NOMO-1 (cell line): ENCODE measurements around the gene CLUH.

Source experiments
- DNase-seq, 2 experiments: peaks; one replicate each; lab custom pipeline; 2025; ENCODE audit not compliant: unreplicated experiment in 2 of 2; lab: John Stamatoyannopoulos, UW

CLUH gene

DNA sequence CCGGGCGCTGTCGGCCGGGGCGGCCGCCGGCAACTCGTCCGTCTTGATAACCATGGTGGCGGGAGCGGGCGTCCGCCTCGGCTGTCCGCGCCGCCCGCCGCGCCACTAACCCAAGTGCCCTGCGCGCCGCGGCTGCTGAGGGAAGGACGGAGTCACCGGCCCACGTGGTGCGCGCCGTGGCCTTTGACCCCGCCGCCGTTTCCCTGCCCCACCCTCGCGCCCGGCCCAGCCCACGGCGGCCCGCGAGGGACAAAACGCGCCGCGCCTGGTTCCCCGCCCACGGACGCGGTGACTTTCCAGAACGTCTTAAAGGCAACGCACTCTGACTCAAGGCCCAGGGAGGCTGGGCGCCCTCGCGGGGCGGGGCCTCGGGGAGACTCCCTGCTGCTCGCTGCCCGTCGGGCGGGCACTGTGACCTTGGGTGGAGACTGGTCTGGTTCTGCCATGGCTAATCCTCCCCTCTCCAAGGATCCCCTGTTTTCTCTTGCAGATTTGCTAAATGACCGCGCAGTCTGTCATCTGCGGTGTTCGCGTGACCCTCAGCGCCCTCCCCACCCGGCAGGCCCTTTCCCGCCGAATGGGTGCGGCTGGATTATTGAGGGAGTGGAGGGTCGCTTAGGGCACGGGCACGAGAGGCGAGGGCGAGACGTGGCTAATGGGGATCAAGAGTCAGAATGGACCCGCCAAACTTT is at the start of gene CLUH:
Gene CLUH (minus strand): TSS at position 157 of the 692 bp plus-strand sequence. CDS start 103 bp downstream, at position 54.
- DNase-seq, result peak; percentile 90 to 97

DNA sequence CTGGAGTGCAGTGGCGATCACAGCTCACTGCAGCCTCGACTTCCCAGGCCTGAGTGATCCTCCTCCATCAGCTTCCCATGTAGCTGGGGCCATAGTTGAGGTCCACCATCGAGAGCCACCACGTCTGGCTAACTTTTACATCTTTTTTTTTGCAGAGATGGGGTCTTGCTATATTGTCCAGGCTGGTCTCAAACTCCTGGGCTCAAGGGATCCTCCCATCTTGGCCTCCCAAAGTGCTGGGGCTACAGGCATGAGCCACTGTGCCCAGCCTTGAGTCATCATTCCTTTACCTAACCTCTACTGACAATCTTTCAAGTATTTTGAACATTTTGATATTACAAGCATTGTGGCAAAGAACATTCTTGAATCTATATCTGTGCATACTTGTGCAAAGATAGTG is 47.3 kb upstream of the CLUH start:
- DNase-seq, result no peak

- DNase-seq, result no peak
Measured at GRCh38 chr17:2755891-2756724, 44.5 kb upstream of the CLUH start.

GRCh38 chr17:2751491-2751890 is 39.9 kb upstream of the CLUH start:
- no peak for DNase-seq

GRCh38 chr17:2750721-2751120 is 39.2 kb upstream of the CLUH start:
- DNase-seq, result no peak

GRCh38 chr17:2749784-2750181 is 38.2 kb upstream of the CLUH start:
- peak; percentile 54 to 69 for DNase-seq

DNA sequence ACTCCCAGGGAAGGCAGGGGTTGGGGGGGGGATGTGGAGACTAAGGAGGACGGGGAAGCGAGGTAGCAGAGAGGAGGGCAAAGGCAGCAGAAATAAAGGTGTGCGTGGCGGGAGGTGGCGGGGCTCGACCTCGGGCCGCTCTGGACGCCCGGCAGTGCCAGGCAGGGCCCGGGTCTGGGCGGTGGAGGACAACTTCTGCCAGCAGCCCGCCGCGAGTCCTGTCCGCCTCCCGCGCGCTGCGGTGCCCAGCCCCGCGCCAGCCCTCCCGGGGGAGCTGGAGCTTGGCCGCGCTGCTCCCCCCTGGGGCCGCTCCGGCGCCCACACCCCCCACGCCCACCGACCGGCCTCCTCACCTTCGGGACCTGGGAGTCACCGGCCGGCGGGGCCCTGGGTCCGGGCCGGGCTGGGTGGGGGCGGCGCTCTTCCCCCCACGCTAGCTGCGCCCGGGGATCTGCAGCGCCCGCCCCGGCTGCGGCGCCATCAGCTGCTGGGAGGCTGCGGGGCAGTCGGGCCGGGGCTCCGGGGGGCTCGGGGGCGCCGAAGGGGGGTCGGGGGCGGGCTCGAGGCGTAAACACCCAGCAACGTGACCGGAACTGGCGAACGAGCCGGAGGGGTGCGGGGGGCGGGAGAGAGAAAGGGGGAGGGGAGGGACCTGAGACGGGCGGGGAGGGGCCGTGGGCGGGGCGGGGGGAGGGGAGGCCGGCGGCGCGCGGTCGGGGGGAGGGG is 37.7 kb upstream of the CLUH start, which contains the start of gene CCDC92B:
Gene CCDC92B (minus strand): TSS at position 595 of the 726 bp plus-strand sequence. CDS start 14,507 bp downstream, outside the sequence.
- DNase-seq, result no peak

GRCh38 chr17:2745317-2746037 is 33.9 kb upstream of the CLUH start:
- no peak for DNase-seq

DNA sequence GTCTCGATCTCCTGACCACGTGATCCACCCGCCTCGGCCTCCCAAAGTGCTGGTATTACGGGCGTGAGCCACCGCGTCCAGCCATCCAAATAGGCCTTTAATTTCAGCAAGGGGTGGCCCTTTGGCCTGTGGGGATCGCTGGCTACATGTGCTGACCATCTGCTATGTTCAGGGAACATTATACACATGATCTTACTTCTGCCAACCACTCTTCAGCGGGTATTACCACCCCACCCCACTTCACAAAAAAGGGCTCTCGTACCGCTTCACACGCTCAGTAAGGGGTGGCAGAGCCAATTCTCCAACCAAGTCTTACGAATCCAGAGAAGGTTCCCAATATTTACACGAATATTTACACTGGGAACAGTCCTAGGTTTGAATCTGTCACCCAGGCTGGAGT is 26.1 kb upstream of the CLUH start:
- no peak for DNase-seq

DNA sequence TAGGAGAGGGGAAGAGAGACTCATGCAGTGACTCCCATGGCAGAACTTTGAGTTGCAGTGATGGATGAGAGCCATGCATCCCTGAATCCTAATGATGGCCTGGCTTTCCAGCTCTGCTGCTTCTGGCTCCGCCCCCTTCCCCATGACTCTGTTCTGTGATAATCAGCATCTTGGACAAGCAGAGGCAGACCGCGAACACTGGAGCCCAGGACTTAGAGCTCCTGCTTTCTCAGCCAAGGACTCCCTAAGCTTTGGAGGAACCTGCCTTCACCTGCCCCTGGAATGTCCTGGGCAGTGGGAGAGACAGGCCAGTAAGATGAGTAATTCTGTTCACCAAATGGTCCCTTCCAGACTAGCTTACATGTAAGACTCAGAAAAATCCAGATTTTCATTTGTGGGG is 25.4 kb upstream of the CLUH start:
- DNase-seq, result no peak

GRCh38 chr17:2735896-2736295 is 24.3 kb upstream of the CLUH start:
- DNase-seq, result no peak

GRCh38 chr17:2734939-2735338 is 23.4 kb upstream of the CLUH start:
- DNase-seq, result no peak

DNA sequence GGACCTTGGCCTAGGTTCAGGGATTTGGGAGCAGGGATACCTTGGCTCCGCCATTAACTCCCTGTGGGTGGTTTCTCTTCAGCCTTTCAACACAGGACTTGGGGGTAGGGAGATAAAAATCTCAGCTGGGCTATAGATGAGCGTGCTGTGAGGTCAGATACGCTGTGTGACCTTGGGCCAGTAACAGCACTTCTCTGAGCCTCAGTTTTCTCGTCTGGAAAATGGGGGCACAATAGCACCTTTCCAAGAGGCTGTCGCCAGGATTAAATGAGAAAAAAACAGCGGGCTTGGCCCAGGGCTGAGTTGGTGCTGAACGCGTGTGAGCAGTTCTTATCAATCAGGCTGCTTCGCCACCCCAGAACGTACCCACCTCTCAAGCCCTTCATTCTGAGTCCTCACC is 20.2 kb upstream of the CLUH start:
- DNase-seq, result no peak

GRCh38 chr17:2730764-2731353 is 19.3 kb upstream of the CLUH start:
- DNase-seq, result no peak

DNA sequence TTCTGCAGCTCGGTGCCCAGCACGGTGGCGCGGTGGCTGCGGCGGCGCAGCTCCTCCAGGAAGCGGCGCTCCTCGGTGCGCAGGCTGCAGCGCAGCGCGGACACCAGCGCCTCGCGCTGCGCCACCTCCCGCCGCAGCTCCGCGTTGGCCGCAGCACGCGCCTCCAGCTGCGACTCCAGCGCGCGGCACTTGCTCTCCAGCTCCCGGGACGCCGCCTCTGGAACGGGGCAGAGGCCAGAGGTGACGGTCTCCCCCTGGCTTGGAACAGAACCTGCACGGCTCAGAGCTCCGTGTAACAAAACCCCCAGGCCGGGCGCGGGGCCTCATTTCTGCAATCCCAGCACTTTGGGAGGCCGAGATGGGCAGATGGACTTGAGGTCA is 13.2 kb upstream of the CLUH start:
- DNase-seq, result peak; percentile 54 to 64

DNA sequence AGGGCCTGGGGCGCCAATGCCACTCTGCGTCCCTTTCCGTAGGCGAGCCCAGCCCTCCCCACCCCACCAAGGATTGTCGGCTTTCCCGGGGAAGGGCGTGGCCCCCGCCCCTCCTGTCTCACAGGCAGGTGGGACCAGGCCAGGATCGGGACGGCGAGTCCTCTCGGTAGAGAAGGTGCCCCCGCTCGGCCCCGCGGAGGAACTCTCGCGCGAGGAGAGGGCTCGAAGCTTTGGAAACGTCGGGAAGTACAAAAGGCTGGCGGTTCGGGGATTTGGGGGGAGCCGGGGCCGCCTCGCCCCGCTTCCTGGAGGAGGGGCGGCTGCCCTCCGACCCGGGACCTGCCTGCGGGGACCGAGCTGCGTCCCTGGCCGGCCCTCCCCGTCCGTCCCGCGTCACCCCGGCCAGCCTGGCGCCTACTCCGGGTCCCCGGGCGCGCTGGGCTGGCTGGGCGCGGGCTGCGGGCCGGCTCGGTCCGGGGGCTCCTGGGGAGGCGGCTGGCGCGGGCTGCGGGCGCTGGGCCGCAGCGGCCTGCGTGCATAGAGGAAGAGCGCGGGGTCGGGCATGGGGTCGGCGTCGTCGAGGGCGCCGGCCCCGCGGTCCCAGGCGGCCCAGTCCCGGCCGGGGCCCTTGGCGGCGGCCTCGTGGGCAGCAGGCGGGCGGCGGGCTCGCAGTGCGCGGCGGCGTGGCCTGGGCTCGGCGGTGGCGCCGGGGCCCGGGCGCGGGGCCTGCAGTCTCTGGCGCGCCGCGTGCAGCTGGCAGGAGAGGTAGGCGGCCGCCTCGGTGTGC is 12.6 kb upstream of the CLUH start:
- no peak for DNase-seq

DNA sequence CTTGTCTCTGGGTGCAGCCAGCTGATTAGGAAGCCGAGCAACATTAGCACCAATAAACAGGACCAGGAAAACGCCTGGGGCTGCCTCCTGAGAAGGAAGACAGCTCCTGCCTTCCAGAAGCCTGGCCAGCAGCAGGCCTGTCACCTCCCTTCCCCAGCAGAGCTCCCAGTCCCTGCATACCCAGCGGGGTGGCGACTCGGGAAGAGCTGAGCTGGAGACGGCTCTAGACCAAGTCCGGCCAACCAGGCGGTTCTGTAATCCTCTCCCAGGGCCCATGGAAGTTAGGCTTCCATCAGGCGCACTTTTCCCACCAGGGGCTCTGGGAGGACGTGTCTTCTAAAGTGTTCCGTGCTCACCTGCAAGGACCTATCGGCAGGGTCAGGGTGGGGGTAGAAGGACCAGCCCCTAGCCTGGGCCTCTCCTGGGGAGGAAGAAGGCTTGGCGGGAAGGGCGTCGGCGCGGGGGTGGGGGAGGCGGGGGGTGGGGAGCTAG is 12.0 kb upstream of the CLUH start:
- no peak for DNase-seq

- DNase-seq, result no peak
Measured at GRCh38 chr17:2722611-2723010, 11.0 kb upstream of the CLUH start.

GRCh38 chr17:2721603-2722002 is 10.0 kb upstream of the CLUH start:
- DNase-seq, result no peak
